GM21526 (cell line): ENCODE data around the gene CCL4.
"Not testable (repeated sequence)": the region's sequence is repeated elsewhere in the genome, so short reads cannot be mapped to it uniquely, and the experiment has no call there.

Experiments
- ATAC-seq: cut with Tn5 transposase; IDR thresholded peaks from one replicate; pipeline ENCODE4 v1.9.1; 2021; ENCODE audit warnings: moderate library complexity; ENCODE audit not compliant: unreplicated experiment, low FRiP score

CCL4 gene

GRCh38 chr17:36103401-36103975 lies at the start of gene CCL4:
Gene CCL4 (plus strand): TSS chr17:36103827. CDS start chr17:36103906, 79 bp downstream.
- peak; percentile 57 for ATAC-seq

GRCh38 chr17:36055171-36055570 lies 48.5 kb upstream of the CCL4 start:
- no peak for ATAC-seq

- no peak for ATAC-seq
Measured at GRCh38 chr17:36055921-36056520, 47.6 kb upstream of the CCL4 start.

GRCh38 chr17:36057911-36058310 lies 45.7 kb upstream of the CCL4 start:
- no peak for ATAC-seq

GRCh38 chr17:36059406-36059805 lies 44.2 kb upstream of the CCL4 start:
- no peak for ATAC-seq

- no peak for ATAC-seq
Measured at GRCh38 chr17:36060816-36061215, 42.8 kb upstream of the CCL4 start.

- ATAC-seq = no peak
Measured at GRCh38 chr17:36063786-36064541, 39.7 kb upstream of the CCL4 start, which contains the start of gene CCL18. Gene CCL18 (plus strand): TSS chr17:36064272. CDS start chr17:36064343, 71 bp downstream.

- no peak for ATAC-seq
Measured at GRCh38 chr17:36066365-36066985, 37.2 kb upstream of the CCL4 start.

- ATAC-seq = no peak
Measured at GRCh38 chr17:36068524-36068923, 35.1 kb upstream of the CCL4 start.

- no peak for ATAC-seq
Measured at GRCh38 chr17:36069136-36069535, 34.5 kb upstream of the CCL4 start.

- ATAC-seq = no peak
Measured at GRCh38 chr17:36070427-36070826, 33.2 kb upstream of the CCL4 start.

- ATAC-seq = no peak
Measured at GRCh38 chr17:36071751-36072150, 31.9 kb upstream of the CCL4 start.

GRCh38 chr17:36072431-36073121 lies 31.1 kb upstream of the CCL4 start:
- no peak for ATAC-seq

GRCh38 chr17:36074365-36074764 lies 29.3 kb upstream of the CCL4 start:
- no peak for ATAC-seq

- ATAC-seq = not testable (repeated sequence)
Measured at GRCh38 chr17:36081681-36082471, 21.8 kb upstream of the CCL4 start.

- ATAC-seq = not testable (repeated sequence)
Measured at GRCh38 chr17:36082482-36083120, 21.0 kb upstream of the CCL4 start.

GRCh38 chr17:36083691-36084090 lies 19.9 kb upstream of the CCL4 start:
- not testable (repeated sequence) for ATAC-seq

GRCh38 chr17:36085765-36086164 lies 17.9 kb upstream of the CCL4 start:
- no peak for ATAC-seq

GRCh38 chr17:36086791-36087190 lies 16.8 kb upstream of the CCL4 start:
- ATAC-seq = no peak
